Measurements from ENCODE around the gene SIPA1L3.

Gene SIPA1L3

GRCh38 chr19:38003438-38004185, 96.6 kb downstream of the SIPA1L3 start:
- peak; percentile 32 to 43 for DNase-seq

- no peak for DNase-seq
These were observed 97.1 kb downstream of the SIPA1L3 start for GRCh38 chr19:38004186-38004520.

- DNase-seq: peak; percentile 93 to 97
These were observed 97.7 kb downstream of the SIPA1L3 start for GRCh38 chr19:38004521-38005223.

- no peak for DNase-seq
These were observed 98.2 kb downstream of the SIPA1L3 start for GRCh38 chr19:38005224-38005614.

- no peak for DNase-seq
These were observed 99.5 kb downstream of the SIPA1L3 start for GRCh38 chr19:38006361-38007045.

- DNase-seq: no peak
These were observed 102.7 kb downstream of the SIPA1L3 start for GRCh38 chr19:38009650-38010242.

GRCh38 chr19:38011426-38011825, 104.4 kb downstream of the SIPA1L3 start:
- DNase-seq: no peak

- no peak for DNase-seq
These were observed 105.3 kb downstream of the SIPA1L3 start for GRCh38 chr19:38012290-38012689.

GRCh38 chr19:38012944-38013343, 105.9 kb downstream of the SIPA1L3 start:
- DNase-seq: no peak

GRCh38 chr19:38013913-38014580, 107.0 kb downstream of the SIPA1L3 start:
- no peak for DNase-seq

- no peak for DNase-seq
These were observed 108.2 kb downstream of the SIPA1L3 start for GRCh38 chr19:38015216-38015615.

- DNase-seq: no peak
These were observed 108.8 kb downstream of the SIPA1L3 start for GRCh38 chr19:38015761-38016160.

GRCh38 chr19:38017401-38018151, 110.6 kb downstream of the SIPA1L3 start:
- DNase-seq: no peak

- no peak for DNase-seq
These were observed 111.8 kb downstream of the SIPA1L3 start for GRCh38 chr19:38018694-38019395.

GRCh38 chr19:38019396-38019724, 112.4 kb downstream of the SIPA1L3 start:
- no peak for DNase-seq

- no peak for DNase-seq
These were observed 113.3 kb downstream of the SIPA1L3 start for GRCh38 chr19:38020311-38020710.

- DNase-seq: no peak
These were observed 114.3 kb downstream of the SIPA1L3 start for GRCh38 chr19:38021352-38021751.

- DNase-seq: no peak
These were observed 116.0 kb downstream of the SIPA1L3 start for GRCh38 chr19:38022791-38023670.

- DNase-seq: peak in 1 of 2 donors; percentile 15
These were observed 116.9 kb downstream of the SIPA1L3 start for GRCh38 chr19:38023671-38024541.
